Brain pericyte (primary cell): Measurements from ENCODE around the gene PTPRC.

Experiments
- DNase-seq: peaks from one replicate; pipeline ENCODE4 v3.0.0-alpha.2; 2012; ENCODE audit warnings: low read depth, low spot score

PTPRC gene

DNA sequence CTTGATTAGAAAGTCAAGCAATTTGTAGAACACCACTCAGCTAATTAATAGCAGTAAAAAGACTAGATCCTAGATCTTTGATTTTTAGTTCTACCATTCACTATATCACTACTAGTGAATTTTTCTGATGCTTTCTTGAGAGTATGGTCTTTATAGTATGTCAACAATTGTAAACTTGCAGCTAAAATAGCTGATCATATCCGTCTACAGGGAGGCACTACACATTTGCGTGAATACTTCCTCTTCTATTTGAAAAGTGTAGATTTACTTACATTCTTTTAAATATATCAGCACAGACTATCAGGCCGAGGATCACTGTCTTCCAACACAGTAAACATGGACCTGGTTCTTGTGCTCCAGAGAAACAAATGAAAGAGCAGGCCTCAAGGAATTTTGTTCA, 18.6 kb upstream of the PTPRC start:
- no peak for DNase-seq

DNA sequence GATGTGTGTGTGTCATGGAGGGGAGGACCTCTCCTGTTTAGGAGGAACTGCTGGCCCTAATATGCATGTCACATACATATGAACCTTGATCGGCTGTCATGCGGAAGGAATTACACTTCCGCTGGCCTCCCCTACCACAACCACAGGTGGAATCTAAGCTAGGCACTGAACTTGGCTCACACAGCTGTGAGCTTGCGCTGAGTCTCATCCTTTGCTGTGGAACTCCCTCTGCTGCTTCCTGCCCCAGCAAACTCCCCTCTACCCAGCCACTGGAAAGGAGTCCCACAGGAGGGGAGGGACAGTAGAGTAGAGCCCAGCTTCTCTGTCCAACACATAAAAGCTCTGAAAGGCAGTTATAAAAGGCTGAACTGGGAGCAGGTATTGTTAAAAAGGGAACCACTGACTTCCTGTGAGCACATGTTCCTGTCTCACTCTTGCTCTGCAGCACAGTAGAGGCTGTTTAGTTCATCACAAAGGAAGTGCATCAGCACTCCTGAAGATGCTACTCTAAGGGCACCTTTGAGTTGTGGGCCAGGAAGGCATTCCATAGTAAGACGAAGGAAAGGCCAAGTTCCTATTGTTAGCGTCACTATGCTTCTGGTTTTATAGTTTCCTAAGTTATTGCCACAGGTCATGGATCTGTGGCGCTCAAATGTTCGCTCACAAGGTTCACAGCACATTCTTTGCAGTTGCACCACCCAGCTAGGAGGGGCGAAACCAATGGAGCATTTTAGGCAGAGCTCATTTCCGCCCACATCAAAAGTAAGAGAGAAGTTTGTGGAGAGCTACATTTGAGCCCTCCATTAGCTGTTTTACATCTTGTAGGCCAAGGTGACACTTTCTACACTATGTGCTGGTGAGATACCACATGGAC, 17.7 kb upstream of the PTPRC start:
- DNase-seq, result no peak

DNA sequence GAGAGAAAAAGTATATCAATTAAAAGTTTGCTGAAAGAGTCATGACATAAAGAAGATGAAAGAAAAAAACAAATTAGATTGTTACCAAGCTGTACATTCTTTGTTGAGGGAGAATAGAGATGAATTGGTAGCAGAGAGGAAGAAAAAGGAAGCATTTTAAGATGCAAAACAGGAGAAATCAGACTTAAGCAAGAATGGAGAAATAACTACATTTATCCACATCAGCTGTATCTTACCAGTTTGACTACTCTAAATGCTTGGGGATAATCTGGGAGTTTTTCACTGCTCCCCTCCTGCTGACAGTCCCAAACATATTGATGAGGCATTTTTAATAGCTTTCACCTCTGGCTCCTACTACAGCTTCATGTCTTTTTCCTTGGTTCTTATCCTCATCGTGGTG, 16.8 kb upstream of the PTPRC start:
- DNase-seq, result no peak

DNA sequence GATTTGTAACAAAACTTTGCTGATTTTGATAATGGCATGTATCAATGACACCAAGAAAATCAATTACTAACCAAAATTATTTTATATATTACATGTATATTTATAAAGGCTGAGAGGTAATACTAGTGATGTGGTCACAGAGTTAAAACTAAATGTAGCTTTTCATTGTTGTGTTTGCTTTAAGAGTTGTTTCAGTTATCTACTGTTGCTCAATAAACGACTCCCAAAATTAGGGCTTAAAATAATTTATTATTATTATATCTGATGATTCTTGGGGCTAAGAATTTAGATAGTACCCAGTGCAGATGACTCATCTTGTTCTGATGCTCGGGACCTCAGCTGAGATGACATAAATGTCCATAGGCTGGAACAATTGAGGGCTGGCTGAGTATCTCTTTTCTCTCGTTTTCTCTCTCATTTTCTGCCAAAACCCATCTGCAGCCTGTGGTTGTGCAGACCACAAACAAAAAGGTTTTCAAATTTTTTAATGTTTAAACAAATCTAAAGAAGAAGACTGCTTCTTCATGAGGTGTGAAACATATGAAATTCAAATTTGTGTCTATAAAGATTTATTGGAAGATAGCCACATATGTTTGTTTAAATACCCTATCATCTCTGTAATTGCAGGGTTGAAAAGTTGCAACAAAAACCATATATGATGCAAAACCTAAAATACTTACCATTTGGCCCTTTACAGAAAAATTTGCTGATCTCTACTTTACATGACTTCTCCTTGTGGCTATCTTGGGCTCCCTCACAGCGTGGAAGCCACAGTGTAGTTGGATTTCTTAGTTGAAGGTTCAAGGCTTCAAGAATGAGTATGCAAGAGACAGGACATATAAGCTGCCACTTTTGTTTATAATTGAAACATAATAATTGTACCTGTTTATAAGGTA, 14.8 kb upstream of the PTPRC start:
- no peak for DNase-seq

DNA sequence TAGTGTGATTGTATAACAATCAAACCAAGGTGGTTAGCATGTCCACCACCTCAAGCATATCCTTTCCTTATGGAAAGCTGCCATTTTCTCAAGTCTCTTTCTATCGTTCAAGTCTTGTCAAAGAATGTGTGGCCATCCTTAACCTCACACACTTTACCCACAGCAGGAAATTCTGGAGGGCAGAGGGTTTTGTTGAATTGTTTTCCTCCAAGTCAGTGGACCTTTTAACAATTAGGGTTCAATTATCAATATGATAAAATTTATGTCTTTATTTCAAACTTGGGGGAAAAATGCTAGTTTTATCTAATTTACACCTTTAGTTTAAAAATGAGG, 14.2 kb upstream of the PTPRC start:
- DNase-seq, result no peak

DNA sequence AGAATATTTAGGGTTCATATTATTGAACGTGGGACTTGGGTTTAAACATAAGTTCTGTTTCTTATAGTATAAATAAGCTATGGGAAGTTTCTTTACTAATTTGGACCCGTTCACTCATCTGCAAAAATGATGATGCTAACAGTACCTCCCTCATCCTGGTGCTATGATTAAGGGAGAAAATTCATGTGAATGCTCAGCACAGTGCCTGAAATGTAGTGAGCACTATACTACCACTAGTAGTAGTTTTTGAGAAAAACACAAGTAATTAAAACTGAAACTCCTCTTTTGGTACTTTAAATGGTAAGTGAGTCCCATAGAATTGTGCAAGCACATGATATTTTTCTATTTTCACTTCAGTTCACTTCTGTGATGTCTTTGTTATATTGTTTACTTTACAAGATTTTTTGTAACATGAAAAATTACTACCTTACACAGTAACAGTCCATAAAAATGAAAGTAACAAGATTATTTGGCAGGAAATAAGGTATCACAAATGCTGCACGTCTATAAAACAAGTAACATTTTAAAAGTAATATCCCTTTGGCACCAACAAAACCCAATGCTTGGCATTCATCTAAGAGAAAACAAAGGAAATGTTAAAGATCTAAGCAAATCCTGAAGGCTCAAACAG, 11.3 kb upstream of the PTPRC start:
- DNase-seq, result no peak

DNA sequence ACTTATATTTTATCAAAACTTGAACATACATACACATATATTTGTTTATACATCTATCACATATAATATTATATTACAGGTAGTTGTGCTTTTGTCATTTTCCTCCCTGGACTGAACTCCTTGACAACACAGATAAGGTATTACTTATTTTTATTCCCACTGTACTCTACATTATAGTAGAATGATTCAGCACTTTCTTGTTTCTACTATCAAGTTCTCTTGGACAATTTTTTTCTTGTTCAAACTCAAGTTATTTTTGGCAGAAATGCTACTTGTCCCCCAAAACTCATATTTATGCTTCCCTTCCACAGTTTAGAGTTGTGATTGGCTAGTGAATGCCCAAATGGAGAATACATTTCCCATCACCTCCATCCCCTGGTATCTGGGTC, 10.8 kb upstream of the PTPRC start:
- no peak for DNase-seq

DNA sequence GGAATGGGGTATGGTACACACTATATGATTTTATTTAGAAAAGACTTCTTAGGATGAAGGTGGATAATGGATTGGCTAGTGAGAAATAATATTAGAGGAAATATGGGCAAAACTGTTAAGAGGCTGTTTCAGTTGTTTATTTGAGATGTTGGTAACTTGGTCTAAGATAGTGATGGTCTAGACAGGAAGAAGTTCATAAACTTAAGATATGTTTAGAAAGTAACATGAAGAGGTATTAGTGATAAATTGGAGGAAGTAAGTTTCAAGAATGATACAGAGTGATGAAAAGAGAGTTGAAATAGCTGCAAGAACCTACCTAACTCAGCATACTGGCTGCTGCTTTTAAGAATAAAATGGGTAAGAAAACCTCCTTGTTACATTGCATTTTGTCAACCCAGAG, 9.2 kb upstream of the PTPRC start:
- no peak for DNase-seq

DNA sequence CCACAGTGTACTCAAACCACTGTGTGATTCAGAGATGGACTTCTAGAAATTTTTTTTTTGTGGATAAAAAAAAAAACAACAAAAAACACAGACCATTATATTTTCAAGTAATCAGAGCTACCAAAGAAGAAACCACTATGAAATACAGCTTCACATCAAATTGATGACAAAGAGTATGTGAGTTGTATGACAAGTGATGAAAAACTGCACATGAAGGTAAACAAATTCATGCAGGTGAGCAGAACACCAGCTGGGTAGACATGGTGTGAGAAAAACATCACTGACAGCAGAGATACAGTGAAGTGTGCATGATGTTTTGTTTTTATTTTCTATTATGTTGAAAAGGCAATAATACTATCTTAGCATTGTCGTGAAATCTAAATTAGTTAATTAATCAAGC, 8.0 kb upstream of the PTPRC start:
- DNase-seq, result no peak

DNA sequence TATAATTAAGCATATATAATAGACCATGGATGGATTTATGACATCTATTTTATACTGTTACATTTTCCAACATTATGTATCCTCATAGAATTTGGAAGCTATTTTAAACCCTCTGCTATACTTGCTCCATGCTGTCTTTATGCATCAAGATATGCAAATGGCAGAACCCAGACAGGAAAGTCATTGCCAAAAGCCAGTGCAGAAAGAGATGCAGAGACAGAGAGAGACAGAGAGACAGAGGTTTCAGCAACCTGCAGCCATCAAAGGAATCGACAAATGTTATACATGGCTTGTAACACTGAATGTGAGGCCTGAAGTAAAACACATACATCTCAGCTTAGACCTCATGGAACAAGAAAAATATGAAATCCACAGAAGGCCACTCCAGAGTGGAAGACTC, 7.5 kb upstream of the PTPRC start:
- no peak for DNase-seq

DNA sequence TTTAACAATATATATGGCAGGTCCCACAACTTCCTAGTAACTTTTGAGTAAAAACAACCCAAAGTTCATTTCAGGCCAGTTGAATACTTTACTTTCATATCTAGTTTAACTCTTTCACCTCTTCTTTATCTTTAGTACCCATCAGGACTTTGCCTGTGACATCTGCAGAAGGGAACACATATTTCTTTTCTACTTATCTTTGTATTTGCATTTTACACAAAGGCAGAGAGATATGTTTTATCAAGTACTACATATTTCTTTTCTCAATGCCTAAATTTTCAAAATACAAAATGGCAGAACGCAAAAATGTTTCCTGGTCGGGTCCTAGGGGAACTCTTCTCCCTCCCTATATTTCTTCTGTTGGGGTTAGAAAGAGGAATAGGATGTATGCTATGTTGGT, 6.8 kb upstream of the PTPRC start:
- no peak for DNase-seq

DNA sequence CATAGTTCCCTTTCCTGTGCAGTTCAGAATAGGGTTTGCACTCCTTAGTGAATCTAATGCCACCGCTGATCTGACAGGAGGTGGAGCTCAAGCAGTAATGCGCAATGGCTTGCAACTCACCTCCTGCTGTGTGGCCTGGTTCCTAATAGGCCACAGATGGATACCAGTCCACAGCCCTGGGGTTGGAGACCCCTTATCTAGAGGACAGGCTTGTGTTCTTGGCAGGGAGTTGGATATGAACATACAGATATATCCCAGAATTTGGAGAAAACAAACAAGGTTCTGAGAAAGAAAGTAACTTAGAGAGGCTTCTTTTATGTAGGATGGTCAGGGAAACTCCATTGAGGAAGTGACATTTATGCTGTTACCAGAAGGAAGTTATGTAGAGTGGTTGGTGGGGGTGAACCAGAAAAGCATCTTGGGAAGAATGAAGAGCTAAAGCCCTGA, 5.1 kb upstream of the PTPRC start:
- no peak for DNase-seq

DNA sequence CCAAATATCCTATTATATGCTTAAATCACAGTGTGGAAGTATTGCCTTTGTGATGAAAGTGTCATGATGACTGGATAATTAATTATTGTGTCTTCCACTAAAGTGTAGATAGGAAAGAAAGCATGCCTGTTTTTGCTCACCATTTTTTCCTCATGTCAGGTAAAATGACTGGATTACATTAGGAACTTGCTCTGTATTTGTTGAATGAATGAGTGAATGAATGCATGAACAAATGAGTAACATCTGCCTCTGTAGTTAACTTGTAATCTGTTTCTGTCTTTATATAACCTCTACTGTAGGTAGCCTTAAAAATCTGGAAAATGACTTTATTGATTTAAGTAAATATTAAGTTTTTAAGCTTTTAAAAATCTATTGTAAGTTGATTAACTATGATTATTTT, 2.9 kb upstream of the PTPRC start:
- DNase-seq, result no peak

DNA sequence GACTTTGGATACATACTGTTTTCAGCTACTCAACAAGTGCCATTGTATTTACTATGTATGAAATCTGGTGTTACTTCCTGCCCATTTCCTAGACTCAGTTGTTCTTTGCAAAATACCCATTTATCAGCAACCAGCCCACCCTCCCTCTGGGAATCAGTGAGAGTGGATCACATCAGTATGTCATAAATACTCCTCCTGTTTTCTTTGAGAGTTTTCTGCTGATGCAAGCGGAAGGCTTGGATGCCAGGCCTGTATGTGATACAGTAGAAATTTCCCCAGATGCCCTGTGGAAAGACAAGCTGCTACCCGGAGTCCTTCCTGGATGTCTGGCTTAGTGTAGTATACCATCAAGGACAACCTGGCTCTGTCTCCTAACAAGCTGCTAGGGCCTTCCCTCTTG, 2.4 kb upstream of the PTPRC start:
- no peak for DNase-seq

DNA sequence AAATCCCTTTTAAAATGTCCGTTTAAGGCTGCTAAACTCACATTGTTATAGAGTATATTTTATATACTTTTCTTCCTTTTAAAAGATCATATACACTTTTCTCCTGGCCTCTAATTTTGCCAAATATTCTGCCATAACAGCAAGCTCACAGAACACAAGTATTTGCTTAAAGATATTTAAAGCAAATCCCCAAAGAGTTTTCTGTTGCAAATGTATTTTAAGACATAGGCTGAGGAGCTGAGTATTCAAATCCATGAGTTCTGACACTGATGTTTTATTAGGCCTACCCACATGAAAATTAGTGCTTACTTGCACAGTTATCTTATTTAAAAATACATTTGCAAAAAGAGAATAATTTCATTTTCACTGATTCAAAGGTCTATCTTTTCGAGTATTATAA, 1.7 kb upstream of the PTPRC start:
- no peak for DNase-seq

DNA sequence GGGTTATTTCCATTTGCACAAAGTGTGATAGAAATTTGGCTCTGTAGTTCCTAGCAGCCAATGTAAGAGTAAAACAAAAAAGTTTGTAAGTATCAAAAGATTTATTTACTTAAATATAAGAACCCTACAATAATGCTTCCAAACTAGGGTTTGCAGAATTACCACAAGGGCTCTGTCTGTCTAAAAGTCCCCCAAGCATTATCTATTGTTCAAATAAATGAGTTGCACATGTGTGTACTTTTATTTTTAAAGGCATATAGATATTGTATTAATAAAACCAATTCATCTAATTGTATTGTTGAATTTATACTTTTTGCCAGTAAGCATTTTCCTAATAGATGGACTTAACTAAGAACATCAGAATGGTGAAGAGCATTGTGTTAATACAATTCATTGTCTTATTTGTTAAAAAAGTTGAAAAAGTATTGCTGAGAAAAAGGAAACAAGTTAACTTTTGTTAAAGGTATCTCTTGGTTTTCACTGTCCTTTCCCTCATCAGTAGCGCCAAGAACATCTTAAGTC, 863 bp upstream of the PTPRC start:
- DNase-seq, result no peak

DNA sequence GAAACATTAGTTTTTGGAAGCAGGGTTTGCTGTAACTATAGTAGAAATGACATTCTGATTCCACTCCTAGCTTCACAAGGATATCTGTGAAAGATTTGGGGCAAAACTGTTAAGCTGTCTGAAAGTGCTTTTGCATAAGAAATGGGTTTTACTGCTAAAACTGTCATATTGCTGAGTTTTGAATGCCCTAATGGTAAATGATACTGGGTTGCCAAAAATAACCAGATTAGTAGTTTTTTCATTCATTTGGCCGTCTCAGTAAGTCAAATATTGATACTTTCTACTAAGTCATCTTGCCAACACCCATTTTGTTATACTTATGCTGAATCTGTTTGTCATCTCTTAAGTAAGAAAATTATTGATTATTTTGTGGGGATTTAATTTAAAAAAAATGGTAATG, 399 bp upstream of the PTPRC start:
- DNase-seq, result no peak

DNA sequence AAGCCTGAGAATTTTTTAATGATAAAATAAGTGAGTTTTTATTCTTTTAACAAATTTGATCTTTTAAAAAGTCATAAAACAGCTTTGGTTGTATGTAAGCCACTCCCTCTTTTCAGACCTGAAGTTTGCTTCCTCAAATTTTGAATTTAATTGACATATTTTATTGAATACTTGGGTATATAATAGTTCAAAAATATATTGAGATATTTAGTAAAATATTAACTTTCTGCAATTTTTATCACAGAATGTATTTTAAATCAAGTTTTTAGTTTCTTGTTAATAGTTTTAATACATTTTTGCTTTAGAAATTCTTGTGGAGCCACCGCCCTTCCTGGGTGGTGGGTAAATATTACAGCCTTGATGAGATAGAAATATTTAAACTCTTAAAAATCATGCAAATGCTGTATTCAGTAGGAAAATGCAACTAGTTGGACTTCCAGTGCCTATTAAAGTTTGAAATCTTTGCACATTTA, 867 bp downstream of the PTPRC start:
- no peak for DNase-seq

DNA sequence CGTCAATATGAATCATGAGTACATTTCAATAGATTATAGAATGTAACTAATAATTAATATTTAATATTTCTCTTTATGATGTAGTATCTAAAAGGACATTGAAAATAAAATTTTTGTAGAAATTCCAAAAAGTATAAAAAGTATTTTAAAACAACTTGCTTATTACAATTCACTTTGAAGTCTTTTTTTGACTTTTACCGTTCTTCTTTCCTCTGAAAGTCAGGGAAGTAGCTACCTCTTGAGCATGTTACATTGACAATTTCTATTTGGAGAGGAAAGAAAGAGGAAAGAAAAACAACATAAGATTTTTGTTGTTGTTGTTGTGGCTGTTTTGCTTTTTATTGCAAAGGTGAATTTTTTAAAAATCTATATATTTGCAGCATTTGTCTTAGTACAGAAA, 1.3 kb downstream of the PTPRC start:
- no peak for DNase-seq

DNA sequence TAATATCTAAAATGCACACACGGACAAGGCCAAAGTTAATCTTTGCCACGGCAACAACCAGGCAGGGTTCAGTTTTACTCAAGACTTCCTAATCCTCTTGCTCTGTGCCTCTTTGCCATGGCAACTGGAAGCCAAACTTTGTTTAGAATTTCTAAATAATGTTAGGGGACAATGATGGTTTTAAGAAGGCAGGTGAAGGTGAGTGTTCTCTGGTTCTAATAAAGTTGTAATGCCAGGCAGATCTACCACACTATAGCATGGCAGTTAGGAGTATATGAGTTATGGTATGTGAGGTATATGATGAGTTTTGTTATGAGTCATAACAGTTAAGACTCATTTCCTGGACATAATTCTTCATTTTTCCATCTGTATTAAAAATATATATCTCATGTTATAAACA, 2.7 kb downstream of the PTPRC start:
- no peak for DNase-seq

DNA sequence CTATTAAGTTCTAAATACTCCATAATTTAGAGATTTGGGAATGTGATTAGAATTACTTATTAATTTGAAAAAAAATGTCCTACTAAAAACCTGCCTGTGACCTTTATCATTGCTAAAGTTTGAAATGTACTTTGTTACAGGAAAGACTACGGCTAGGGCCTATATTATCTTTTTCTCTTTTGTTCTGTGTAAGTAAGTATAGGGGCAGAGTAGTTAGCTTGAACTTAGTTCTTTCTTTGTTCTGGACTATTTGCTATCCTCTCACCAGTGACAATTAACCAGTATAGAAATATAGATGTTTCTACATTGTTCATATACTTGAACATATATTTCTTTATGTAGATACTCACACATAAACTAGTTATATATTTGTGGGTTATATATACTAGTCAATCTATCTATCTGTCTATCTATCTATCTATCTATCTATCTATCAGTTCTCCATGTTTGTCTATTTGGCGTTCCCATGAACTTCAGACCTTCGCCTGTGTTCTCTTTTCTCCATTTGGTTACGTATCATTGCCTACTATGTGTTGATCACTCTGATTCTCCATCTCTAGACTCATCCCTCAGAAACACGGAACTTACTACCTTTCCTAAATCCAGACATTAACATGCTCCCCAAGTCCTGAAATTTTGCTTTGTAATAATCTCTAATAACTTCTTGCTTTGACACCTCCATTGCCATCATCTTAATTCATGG, 3.3 kb downstream of the PTPRC start:
- no peak for DNase-seq

DNA sequence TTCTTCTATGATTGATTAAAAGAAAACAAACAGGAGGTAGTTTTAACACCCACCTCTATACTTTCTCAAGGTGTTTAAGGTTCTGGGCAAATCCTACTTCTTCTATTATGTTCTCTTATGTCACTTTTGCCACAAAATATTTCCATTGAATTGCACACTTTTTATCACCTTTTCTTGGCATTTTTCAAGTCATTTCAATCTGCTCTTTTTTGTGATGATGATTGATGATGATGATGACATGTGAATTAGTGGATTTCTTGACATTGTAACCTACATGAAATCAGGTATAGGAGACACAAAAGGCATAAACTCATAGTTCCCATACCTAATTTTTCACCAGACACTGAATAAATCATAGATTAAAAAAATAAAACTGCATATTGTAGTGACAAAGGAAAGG, 4.1 kb downstream of the PTPRC start:
- DNase-seq, result no peak
